ENCODE data around the gene GSTM2. TPM values are rescaled to one million over a fixed set of nuclear protein-coding genes. Genes with fewer than 3 reads are reported as not detected.
A peak's percentile ranks its signal among the peaks of the same experiment; 100 is the strongest.
"Not testable (repeated sequence)": the region's sequence is repeated elsewhere in the genome, so short reads cannot be mapped to it uniquely, and the experiment has no call there.

The GSTM2 gene
- total RNA-seq, 1 donor from 2014 or later = 69.9 TPM

DNA sequence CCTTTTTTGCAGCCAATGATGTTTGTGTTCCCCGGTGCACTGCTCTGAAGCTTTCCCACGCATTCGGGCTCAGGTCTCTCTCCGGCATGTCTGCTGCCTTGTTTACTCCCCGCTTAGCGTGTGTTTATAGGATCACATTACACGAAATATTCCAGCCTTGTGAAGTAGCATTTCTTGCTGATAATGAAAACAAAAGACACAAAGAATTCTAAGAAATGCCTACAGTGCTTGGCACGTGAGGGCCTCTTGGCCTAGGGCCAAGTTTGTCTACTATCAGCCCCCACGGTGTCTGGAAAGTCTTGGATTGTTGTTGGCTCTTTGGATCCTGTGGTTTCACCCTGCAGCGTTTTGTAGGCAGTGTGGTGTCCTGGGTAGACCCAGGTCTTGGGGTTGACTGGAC lies 23.2 kb upstream of the GSTM2 start:
- DNase-seq (ENCODE audit: low spot score) = no peak

DNA sequence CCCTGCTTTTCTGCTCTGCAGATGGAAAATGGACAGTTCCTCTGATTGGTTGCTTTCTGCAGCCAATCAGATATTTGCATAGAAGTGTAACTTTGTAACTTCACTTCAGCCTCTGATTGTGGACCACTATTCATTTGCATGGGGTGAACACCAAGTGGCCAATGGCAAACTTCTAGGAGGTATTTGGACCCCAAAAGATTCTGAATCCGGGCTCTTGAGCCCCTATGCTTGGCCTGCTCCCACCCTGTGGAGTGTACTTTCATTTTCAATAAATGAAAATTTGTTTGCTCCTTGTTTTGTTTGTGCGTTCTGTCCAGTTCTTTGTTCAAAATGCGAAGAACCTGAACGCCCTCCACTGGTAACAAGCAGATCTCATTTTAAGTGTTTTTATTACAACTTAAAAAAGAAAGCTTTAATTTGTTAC lies 18.4 kb upstream of the GSTM2 start:
- no peak for DNase-seq (ENCODE audit: low spot score)

DNA sequence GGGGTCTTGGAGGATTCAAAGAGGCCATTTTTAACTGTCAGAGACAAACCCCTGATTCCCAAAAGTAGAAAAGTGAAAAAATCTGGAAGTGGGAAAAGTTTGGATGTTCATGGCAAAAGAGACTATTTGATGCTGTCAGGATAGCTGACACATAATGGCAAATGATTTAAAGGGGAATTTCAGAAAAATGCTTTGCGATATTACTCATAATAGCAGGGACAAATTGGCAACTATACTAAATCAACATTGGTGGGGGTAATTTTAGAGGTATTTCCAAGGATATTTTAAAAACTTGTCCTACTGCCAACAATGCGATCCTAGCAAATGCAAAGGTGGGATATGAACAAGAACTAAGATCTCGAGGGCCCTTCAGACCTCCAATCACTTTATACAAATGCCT lies 17.2 kb upstream of the GSTM2 start:
- DNase-seq (ENCODE audit: low spot score) = no peak

DNA sequence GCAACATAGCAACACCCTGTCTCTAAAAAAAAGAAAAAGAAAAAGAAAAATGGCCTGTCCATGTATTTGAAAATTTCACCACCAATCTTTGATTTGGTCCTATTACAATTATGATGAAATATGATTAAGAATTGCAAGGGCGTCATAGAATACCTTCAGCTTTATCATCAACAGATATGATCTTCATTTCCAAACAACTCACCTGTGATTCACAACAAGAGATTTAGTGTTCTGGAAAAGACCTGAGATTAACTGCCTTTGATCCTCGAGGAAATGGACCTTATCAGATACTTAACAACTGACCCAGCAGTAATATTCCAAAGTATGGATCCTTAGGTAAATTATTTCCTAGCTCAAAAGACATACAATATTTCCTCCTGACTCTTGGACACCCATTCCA lies 15.5 kb upstream of the GSTM2 start:
- DNase-seq (ENCODE audit: low spot score) = no peak

DNA sequence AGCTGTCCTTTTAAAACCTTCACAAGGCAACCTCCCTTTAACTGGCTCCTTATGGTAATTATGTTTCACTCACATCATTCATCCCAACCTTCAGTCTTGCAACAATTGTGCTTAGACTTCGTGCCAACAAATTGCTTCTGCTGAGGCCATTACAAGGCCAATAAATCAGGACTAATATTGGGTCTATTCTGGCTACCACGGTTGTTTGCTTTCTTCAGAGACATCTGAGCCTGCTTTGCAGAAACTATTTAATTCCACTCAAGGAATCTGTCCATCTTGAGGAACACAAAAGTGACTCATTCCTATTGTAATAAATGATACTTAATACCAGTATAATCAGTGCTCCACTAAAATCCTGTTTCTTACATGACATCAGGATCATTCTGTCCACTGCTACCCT lies 14.6 kb upstream of the GSTM2 start:
- no peak for DNase-seq (ENCODE audit: low spot score)

DNA sequence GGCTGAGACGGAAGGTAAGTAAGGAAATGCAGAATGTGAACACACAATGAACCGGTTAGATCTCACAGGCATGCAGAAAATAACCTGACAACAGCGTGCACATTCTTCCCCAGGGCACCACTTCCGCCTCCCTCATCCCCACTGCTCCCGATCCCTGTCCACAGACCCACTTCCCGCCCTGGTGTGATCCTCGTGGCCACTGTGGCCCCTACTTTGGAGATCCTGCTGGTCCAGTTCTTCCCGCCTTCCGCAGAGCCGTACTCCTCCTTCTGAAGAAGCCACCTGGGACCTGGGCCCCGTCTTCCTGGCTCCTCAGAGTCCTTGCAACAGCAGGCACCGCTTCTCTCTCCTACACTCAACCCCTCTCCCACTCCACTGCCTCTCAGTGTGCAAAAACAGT lies 13.3 kb upstream of the GSTM2 start:
- no peak for DNase-seq (ENCODE audit: low spot score)

DNA sequence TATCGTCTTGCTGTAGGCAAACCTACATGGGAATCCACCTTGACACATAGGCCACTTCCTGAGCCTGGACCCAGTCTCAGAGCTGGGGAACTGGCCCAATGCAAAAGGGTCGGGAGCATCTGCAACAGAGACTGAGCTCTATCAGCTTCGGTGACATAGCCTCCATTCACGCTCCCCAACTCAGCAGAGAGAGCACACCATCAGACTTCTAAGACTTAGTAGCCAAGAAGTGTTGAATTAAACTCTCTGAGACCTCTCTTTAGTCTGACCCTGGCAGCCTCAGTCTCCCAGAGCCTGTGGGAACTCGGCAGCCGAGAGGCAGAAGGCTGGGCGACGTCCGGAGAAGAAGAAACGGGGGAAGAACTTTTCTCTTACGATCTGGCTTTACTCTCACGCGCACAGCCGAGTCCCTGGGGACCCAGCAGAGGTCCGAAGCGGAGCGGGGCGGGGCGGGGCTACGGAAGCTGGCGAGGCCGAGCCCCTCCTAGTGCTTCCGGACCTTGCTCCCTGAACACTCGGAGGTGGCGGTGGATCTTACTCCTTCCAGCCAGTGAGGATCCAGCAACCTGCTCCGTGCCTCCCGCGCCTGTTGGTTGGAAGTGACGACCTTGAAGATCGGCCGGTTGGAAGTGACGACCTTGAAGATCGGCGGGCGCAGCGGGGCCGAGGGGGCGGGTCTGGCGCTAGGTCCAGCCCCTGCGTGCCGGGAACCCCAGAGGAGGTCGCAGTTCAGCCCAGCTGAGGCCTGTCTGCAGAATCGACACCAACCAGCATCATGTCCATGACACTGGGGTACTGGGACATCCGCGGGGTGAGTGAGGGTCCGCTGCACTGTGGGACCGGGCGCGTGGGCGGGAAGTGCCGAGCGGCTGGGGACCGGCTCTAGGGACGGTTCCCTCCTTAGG lies 12.0 kb upstream of the GSTM2 start, which contains the start of gene GSTM4:
GSTM4 (plus strand) TSS at position 485 of the 905 bp plus-strand sequence; CDS start at position 776, 291 bp downstream.
- peak; percentile 87 for DNase-seq (ENCODE audit: low spot score)

DNA sequence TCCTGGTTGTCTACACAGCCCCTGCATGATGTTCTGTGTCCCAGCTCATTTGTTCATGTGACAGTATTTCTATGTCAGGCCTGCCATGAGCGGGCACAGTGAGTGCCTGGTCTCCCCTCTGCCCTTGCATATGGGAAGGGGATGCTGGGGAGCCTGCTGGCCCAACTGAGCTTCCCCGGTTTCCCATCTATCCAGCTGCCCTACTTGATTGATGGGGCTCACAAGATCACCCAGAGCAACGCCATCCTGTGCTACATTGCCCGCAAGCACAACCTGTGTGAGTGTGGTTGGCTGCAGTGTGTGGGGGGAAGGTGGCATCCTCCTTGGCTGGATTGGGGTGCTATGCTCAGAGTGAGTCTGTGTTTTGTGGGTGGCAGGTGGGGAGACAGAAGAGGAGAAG lies 10.5 kb upstream of the GSTM2 start:
- no peak for DNase-seq (ENCODE audit: low spot score)

DNA sequence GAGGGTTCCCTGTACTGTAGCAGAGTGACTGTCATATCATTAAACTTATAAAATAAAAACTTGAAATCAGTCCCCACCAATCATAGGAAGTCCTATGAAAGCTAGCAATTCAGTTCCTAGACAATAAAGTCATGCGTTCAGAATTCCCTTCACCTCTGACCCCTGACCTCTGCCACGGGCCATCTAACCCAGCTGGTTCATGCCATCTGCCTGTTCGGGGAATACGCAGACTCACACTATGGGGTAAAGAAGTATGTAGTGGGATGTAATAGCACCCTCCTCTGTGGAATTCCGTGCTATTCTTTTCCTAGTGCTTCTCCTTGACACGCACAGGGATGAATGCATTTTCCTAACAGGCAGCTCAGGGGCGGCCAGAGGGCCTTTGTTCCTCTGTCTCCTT lies 9.9 kb upstream of the GSTM2 start:
- no peak for DNase-seq (ENCODE audit: low spot score)

DNA sequence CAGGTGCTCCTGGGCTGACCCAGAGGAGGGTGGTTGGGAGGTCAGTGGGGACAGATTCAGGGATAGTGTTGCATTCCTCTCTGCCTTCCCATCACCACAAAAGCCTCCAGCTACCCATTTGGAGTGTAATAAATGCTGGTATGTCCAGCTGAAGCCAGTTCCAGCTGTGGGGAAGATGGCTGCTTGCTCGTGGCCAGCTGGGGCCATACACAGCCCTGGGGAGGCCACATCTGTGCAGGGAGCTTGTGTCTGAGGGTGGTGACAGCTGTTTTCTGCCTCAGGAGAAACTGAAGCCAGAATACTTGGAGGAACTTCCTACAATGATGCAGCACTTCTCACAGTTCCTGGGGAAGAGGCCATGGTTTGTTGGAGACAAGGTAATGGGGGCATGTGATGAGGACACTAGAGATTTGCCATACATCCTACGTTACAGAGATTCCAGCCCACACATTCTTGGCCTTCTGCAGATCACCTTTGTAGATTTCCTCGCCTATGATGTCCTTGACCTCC lies 9.3 kb upstream of the GSTM2 start:
- no peak for DNase-seq (ENCODE audit: low spot score)

DNA sequence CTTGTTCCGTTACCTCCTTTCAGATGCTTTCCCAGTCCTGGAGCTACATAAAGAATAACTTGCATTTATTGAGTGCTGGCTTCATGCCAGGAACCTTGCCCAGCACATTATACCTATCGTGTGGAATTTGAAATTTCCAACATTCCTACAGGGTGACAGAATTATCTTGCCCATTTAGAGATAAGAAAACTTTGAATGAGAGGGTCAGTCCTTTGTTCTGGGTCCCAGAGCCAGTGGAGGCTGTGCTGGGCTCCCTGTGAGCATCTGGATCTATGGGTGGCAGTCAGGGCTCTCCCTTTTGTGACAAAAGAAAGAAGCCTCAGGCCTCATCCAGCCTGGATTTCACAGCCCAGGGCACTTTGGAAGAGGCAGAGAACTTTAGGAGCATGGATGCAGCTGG lies 8.7 kb upstream of the GSTM2 start:
- DNase-seq (ENCODE audit: low spot score) = no peak

DNA sequence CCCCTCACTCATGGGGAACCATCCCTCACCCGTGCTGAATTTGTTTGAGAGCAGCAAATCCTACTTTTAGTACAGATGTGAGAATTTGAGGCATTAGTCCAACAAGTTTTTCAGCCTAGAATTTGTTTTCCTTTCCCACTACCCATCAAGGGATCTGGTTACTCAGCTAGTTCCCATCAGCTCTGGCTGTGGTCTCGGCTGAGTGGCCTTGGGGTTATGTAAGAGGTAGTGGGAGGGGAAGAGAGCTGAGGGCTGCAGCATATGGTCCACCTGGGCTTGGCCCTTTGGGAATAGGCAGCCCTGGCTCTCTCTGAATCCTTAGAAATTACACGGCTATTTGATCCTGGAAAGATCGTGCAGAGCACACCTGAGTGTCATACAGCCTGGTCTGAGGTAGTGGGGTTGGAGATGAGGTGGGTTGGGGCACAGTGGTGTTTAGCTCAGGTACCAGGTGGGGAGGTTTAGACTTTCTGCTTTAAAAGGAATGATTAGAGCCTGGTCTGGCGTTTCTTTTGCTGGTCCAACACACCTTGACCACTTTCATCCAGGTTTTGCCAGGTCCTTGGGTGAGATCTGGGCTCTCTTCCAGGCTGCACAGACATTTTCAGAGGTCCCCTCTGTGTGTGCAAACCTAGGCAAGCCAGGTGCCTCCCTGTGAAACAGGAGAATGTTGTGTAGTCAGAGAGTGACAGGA lies 7.7 kb upstream of the GSTM2 start:
- DNase-seq (ENCODE audit: low spot score) = no peak

DNA sequence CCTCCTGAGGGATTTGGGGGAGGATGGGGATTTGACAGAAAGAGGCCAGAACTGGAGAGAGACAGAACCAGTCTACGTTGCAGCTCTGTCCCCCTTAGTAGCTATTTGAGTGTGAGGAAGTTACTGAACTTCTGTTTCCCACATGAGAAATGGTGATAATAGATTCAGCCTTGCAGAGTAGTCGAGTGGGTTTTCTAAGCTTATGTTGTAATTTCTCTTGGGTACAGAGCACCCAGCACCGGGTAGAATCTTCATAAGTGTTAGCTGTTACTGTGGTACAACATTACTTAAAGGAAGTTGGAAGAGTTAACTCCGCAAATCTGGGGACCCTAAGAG lies 7.2 kb upstream of the GSTM2 start:
- DNase-seq (ENCODE audit: low spot score) = not testable (repeated sequence)

DNA sequence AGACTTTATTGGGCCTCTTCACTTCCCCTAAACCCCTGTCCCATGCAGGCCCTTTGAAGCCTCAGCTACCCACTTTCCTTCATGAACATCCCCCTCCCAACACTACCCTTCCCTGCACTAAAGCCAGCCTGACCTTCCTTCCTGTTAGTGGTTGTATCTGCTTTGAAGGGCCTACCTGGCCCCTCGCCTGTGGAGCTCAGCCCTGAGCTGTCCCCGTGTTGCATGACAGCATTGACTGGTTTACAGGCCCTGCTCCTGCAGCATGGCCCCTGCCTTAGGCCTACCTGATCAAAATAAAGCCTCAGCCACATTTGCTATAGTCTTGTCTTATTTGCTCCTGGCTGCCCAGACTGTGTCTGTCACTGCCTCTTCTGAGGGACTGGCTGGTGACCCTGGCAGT lies 6.5 kb upstream of the GSTM2 start:
- no peak for DNase-seq (ENCODE audit: low spot score)

DNA sequence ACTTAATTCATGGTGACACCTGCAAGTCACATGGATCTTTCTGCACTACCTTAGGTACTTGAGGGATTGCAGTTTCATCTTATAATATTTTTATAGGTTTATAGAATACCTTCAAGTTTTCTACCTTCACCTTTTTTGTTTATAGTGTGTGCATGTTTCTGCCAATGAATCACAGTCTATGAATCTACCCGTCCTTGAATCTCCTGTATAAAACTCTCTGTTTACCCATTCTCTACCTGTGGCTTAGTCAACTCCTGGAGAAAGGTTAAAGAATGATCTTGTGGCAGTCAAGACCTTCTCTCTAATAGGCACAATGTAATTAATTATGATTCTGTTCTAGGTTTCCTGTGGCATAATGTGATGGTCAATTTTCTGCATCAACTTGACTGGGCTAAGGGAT lies 3.2 kb upstream of the GSTM2 start:
- no peak for DNase-seq (ENCODE audit: low spot score)

DNA sequence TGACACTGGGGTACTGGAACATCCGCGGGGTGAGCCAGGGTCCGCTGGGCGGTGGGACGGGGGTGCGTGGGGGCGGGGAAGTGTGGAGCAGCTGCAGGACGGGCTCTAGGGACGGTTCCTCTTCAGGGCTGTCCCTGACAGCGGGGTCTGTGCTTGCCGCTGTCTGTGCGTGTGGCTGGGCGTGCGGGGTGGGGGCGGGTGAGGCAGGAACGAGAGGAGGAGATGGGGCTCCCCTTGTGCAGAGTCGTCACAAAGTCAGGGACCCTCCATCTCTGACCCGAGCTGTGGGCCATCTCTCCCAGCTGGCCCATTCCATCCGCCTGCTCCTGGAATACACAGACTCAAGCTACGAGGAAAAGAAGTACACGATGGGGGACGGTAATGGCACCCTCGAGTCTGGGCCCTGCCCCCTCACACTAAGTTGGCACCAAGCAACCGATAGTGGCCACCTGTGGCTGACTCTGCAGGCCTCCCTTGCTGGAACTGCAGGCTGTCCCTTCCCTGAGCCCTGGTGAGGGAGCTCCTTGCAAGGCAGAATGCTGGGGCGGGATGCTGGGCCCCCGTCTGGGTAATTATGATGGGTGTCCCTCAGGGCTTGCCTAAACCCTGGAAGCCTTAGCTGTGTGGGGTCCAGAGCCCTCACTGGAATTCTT lies 392 bp downstream of the GSTM2 start:
- DNase-seq (ENCODE audit: low spot score) = no peak

DNA sequence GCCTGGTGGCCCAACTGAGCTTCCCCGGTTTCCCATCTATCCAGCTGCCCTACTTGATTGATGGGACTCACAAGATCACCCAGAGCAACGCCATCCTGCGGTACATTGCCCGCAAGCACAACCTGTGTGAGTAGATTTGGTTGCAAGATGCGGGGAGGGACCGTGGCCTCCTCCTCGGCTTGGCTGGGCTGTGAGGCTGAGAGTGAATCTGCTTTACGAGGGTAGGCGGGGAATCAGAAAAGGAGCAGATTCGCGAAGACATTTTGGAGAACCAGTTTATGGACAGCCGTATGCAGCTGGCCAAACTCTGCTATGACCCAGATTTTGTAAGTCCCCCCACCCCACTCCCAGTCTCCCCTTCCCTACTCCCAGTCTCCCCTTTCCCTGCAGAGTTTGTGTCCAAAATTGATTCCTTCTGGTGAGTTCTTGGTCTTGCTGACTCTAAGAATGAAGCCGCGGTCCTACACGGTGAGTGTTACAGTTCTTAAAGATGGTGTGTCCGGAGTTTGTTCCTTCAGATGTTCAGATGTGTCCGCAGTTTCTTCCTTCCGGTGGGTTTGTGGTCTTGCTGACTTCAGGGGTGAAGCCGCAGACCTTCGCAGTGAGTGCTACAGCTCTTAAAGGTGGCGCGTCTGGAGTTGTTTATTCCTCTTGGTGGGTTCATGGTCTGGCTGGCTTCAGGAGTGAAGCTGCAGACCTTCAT lies 1.5 kb downstream of the GSTM2 start:
- DNase-seq (ENCODE audit: low spot score) = no peak

DNA sequence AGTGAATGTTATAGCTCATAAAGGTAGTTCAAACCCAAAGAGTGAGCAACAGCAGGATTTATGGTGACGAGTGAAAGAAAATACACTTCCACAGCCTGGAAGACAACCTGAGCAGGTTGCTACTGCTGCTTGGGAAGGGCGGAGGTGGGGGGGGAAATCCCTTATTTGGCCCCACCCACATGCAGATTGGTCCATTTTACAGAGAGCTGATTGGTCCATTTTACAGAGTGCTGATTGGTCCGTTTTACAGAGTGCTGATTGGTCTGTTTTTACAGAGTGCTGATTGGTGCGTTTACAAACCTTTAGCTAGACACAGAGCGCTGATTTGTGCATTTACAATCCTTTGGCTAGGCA lies 2.1 kb downstream of the GSTM2 start:
- DNase-seq (ENCODE audit: low spot score) = not testable (repeated sequence)

DNA sequence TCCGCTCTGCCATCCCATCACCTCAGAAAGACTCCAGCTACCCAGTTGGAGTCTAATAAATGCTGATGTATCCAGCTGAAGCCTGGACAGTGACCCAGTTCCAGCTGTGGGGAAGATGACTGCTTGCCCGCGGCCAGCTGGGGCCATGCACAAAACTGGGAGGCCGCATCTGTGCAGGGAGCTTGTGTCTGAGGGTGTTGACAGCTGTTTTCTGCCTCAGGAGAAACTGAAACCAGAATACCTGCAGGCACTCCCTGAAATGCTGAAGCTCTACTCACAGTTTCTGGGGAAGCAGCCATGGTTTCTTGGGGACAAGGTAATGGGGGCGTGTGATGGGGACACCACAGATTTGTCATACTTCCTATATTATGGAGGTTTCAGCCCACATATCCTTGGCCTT lies 3.2 kb downstream of the GSTM2 start:
- no peak for DNase-seq (ENCODE audit: low spot score)

DNA sequence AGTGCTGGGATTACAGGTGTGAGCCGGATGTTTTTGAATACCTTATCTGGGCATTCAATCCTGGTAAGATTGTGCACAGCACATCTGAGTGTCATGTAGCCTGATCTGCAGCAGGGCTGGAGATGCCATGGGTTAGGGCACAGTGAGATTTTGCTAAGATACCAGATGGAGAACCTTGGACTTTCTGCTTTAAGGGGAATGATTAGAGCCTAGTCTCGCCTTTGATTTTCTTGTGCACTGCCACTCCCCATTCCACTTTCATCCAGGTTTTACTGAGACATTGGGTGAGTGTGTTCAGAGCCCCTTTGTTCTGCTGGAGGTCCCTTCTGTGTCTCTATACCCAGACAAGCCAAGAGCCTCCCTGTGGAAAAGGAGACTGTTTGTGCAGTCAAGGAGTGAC lies 6.0 kb downstream of the GSTM2 start:
- not testable (repeated sequence) for DNase-seq (ENCODE audit: low spot score)

DNA sequence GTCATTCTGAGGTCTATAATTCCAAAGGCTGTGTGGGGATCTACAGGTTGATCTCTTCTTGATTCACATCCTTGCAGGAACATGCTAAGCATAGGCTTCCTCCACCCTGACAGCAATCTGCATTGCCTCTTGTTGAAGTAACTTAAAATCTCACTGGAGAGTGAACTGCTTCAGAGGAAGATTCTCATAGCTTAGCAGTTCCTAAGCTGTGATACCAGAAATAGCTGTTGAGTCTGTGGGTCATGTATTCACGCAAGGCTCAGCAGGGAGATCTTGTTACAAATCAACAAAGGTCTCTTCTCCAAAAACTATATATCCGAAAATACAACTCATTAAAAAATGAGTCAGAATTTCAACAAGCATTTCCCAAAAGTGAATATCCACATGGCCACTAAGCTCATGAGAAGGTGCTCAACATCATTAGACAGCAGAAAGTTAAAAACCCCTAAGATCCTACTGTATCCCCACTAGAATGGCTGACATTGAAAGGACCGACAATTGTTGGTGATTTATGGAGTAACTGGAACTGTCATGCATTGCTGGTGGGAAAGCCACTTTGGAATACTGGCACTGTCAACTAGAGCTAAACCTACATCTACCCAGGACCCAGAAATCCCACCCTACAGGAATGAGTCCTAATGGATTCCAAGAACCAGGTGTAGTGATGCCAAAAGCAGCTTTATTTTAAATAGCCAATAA lies 9.0 kb downstream of the GSTM2 start:
- not testable (repeated sequence) for DNase-seq (ENCODE audit: low spot score)

Measured in mucosa of gallbladder (tissue), 1 donor.